ENCODE results near the gene ZNF627. TPM values are rescaled to one million over a fixed set of nuclear protein-coding genes. Genes with fewer than 3 reads are reported as not detected.
"Not testable (repeated sequence)": the region's sequence is repeated elsewhere in the genome, so short reads cannot be mapped to it uniquely, and the experiment has no call there.

The ZNF627 gene
- total RNA-seq = 1 to 10 TPM; 5.3 to 5.4 TPM

DNA sequence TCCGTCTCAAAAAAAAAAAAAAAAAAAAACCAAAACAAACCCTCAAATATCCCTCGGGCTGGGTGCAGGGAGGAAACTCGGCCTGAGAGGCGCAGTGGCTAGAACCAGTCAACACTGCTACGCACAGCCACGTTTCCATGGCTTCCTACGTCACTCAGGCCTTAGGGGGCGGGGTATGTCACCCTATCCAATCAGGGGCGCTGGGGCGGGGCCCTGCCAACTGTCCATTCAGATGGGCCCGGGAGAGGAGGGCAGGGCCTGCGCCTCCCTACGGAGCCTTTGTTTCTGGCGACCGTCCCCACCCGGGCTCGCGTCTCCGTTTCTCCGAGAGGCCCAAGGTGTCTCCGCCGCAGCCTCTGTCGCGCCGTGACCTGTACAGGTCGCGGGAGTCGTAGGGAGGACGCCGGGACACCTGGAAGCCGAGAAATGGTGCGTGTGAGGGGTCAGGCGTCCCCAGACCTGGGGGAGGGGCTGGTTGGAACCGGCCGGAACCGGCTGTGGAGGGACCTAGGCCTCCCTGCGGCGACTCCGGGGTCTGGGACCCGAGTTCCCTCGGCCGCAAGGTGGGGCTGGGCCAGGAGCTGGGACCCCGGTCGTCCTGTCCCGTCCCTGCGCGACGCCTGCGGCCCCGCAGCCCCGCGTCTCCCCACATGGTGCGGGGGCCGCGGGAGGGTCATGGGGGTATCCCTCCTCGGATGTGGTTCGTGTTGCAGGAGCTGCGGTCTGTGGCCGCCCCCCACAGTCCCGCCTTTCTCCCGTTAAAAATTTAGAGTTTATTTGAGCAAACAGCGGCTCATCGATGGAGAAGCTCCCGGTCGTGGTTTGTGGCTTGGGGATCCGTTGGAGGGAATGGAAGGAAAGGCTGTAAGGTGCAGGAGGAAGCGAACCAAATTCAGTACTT, at the start of gene ZNF627:
TSS of gene ZNF627 (plus strand) at position 282 of the 901 bp plus-strand sequence. CDS start at position 427, 145 bp downstream.
- CTCF ChIA-PET = interaction anchor here (0.5 to 1.8 kb wide), 5 partner anchors 21 to 502 kb away, joined by 3 to 5 read pairs (median 3); no protein-coding TSS in a partner anchor

DNA sequence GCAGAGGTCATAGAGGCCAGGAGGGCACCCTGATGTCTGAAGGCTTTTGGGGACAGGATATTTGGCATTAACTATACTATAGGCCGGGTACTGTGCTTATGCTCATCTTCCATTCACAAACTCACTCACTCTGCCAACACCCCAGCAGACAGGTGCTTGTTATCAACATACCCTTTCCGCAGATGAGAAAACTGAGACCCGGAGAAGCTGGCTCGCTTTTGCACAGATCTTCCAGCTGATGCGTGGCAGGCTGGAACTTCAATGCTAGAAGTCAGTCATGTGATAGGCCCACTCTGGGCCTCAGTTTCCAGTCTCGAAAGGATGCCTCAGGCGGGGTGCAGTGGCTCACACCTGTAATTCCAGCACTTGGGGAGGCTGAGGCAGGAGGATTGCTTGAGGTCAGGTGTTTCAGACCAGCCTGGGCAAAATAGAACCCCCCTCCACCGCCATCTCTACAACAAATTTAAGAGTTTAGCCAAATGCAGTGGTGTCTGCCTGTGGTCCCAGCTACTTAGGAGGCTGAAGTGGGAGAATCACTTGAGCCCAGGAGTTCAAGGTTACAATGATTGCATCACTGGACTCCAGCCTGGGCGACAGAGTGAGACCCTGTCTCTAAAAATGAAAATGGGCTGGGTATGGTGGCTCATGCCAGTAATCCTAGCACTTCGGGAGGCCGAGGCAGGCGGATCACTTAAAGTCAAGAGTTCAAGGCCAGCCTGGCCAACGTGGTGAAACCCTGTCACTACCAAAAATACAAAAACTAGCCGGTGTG, 49.2 kb upstream of the ZNF627 start:
- CTCF ChIA-PET = interaction anchor here (1.1 kb wide), 1 partner anchor 12 kb away, joined by 4 read pairs; no protein-coding TSS in a partner anchor
- POLR2A ChIA-PET = no interaction called here

More for the DNA sequence above, at the start of gene ZNF627:
- POLR2A ChIA-PET = interaction anchor here (0.6 to 1.1 kb wide), 9 partner anchors 16 to 699 kb away, joined by 3 to 11 read pairs (median 5); partner anchors contain the start of gene ELOF1

DNA sequence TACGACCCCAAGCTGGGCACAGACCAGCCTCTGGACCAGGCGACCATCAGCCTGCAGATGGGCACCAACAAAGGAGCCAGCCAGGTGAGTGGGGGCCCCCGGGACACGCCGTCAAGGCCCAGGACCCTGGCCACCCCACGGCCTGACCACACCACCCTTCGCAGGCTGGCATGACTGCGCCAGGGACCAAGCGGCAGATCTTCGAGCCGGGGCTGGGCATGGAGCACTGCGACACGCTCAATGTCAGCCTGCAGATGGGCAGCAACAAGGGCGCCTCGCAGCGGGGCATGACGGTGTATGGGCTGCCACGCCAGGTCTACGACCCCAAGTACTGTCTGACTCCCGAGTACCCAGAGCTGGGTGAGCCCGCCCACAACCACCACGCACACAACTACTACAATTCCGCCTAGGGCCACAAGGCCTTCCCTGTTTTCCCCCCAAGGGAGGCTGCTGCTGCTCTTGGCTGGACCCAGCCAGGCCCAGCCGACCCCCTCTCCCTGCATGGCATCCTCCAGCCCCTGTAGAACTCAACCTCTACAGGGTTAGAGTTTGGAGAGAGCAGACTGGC, 47.8 kb upstream of the ZNF627 start:
- CTCF ChIA-PET = no interaction called here
- POLR2A ChIA-PET = no interaction called here

DNA sequence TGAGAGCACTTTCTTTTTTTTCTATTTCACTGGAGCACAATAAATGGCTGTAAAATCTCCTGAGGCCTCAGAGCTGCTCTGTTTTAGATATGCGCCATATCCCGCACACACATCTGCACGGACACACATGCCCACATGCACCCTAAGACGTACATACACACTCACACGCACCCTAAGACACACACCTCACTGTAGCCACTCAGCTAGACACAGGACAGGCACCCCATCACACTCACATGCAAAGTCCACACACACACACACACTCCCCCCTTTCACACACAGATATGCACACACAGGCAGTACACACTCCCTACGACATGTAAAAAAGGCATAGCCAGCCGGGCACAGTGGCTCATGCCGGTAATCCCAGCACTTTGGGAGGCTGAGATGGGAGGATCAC, 47.0 kb upstream of the ZNF627 start:
- ChIA-PET CTCF (no interaction called here), POLR2A (no interaction called here)

DNA sequence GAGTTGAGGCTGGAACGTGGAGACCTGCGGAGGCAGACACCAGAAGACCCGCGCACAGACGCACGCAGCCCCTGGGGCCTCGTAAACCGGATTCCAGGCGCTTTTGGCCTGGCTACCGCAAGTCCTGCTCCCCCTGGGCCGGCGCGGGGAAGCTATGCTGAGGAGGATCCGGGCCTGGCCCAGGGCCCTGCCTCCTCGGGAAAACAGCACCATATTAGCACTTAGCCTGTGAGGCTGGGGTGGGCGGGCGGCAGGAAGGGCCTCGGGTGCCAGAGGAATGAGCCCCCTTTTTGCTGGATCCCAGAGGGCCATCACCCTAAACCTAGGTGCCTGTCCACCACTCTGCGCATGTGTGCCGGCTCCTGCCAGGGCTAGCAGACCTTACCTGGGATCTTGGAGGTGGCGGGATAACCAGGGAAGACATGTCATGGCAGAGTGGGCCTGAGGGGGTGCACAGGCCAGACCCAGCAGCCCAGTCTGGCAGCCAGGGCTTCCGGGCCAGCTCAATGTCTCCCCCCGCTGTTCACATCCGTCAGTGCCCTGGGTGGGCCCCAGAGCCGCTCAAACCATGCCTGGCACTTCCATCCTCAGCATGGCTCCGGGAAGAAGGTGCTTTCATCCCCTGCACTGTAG, 45.6 kb upstream of the ZNF627 start:
- ChIA-PET CTCF (interaction anchor here (2.0 kb wide), 1 partner anchor 15 kb away, joined by 11 read pairs; no protein-coding TSS in a partner anchor), POLR2A (no interaction called here)

DNA sequence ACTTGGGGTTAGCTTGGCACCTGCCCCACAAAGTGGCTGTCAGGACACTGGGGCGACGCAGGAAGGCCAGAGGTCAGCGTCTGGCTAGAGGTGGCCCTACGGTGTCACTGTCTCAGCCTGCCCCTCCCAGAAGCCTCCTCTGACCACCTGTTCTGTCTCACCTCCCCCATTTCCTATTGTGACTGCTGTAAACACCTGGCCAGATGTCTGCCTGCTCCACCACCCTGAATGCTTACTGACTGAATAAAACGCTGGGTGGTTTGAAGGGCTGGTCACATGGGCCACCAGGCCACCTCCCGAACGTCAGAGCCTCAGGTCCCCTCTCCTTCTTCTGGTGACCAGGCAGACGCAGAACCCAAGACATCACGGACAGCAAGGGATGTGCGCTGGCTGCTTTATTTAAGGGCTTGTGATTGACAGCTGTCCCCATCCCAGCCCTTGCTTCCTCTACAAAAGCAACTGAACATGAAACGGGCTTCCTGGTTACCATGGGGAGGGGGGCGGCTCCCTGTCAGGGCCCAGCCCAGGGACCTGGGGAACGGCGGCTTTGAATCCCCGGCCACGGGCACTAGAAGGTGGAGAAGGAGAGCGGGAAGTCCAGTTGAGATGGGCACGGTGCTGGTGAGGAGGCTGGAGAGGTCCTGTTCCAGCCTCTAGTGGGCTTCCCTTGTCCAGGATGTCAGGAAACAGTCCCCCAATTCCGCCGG, 44.5 kb upstream of the ZNF627 start:
- POLR2A ChIA-PET = no interaction called here
- CTCF ChIA-PET = interaction anchor here (2.0 kb wide), 1 partner anchor 16 kb away, joined by 11 read pairs; no protein-coding TSS in a partner anchor

DNA sequence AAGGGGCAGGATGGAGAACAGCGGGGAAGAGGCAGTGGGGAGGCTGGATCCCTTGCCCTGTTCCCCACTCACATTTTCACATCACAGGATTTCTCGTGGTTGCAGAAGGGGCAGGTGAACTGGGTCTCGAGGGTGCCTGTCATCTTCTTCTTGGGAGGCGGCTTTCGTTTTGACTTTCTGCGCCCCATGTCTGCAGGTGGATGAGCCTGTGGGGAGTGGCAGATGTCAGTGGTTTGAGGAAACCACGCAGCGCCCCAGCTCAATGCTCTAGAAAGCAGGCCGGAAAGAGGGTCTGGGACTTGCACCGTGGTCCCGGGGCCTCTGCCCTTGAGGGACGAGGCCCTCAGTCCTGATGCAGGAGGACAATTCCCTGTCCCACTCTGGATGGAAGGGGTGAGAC, 43.1 kb upstream of the ZNF627 start:
- CTCF ChIA-PET = interaction anchor here (1.0 to 1.5 kb wide), 2 partner anchors 18 to 72 kb away, joined by 3 to 6 read pairs; no protein-coding TSS in a partner anchor
- POLR2A ChIA-PET = no interaction called here

DNA sequence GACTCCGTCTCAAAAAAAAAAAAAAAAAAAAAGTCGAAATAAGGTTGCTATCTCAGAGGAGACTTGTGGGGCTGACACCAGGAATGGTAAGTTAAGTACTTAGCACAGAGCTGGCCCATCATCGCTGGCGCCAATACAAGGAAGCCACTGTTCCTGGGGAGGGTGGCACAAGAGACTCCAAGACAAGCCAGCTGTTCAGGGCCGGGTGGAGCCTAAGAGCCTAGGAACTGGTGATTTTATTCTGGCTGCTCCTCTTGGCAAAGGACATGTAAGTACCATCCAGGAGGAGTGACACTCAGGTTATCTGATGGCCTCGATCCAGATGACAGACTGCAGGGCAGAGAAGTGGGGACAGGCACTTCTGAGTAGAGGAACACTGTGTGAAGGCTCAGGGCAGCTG, 42.0 kb upstream of the ZNF627 start:
- ChIA-PET CTCF (interaction anchor here (0.6 to 1.5 kb wide), 4 partner anchors 19 to 73 kb away, joined by 3 to 6 read pairs (median 3); no protein-coding TSS in a partner anchor), POLR2A (no interaction called here)

DNA sequence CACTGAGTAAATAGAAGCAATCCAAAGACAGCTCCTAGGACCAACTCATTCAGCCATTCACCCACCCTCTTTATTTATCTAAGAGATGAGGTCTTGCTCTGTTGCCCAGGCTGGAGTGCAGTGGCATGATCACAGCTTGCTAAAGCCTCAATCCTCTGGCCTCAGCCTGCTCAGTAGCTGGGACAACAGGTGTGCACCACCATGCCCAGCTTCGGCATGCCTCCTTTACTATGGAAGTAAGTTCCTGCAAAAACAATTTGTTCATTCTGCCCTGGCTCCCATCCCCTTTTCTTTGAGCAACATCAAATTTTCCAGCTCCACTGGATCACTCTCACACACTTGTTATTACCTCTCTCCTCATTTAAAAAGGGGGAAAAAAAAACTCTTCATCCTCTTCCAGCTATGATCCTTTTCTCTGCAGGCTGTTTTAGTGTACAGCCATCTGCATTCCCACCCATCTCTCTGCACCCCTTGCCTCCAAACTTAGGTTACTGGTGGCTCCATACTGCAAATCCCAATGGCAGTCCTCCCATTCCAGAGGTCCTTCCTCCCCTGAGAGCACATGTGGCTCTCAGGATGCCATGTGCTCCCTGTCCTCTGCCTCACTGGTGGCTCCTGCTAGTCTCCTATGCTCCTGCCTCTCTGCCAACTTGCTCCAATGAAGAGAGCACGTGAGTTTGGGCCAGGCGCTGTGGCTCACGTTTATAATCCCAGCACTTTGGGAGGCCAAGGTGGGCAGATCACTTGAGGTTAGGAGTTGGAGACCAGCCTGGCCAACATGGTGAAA, 40.5 kb upstream of the ZNF627 start:
- POLR2A ChIA-PET = interaction anchor here (0.7 kb wide), 1 partner anchor 457 kb away, joined by 3 read pairs; no protein-coding TSS in a partner anchor
- CTCF ChIA-PET = interaction anchor here (0.6 to 1.6 kb wide), 3 partner anchors 23 to 36 kb away, joined by 3 to 4 read pairs (median 4); no protein-coding TSS in a partner anchor

DNA sequence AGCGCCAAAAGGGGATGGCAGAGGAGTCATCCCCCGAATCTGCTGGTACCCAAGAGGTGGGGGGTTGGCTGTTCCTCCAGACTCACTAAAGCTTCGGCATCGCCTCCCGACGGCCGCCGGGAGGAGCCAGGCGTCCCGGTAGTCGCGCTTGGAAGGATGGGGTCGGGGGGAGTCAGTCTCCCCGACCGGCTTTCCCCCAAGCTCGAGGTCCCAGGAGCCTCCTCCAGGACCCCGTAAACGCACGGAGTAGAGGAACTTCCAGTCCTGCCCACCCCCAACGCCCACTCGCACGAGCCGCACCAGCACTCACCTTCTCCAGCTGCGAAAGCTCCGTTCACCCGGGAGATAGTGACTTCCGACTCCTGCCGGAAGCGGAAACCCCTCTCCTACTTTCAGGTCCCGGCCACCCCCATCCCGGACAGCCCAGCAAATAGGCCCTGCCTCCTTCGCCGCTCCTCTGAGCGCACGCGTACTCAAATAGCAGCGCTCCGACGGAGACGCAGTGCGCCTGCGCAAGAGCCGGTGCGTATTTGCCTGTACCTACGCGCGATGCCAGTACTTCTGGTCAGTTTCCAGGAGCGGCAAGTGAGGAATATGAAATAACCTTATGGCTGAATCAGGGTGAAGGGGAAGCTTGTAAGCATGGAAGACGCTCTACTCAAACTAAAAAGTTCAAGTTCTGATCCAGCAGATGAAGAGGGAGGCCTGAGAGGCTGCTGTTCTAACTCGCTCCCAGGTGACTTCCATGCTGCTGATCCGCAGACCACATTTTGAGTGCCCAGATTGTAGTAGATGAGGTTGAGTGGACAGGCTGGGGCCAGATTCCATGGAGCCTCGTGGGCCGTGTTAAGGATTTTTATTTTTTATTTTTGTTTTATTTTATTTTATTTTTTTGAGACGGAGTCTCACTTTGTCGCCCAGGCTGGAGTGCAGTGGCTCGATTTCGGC, 38.1 kb upstream of the ZNF627 start, which contains the start of gene ELOF1:
TSS of gene ELOF1 (minus strand) at position 350 of the 948 bp plus-strand sequence. CDS start 4,883 bp downstream, outside the sequence.
- CTCF ChIA-PET = interaction anchor here (0.6 to 3.2 kb wide), 13 partner anchors 18 to 76 kb away, joined by 3 to 18 read pairs (median 3); partner anchors contain the start of gene ECSIT
- POLR2A ChIA-PET = interaction anchor here (0.5 to 2.2 kb wide), 10 partner anchors 14 to 610 kb away, joined by 3 to 12 read pairs (median 4); partner anchors contain the start of genes ECSIT, SPC24 and ZNF627

DNA sequence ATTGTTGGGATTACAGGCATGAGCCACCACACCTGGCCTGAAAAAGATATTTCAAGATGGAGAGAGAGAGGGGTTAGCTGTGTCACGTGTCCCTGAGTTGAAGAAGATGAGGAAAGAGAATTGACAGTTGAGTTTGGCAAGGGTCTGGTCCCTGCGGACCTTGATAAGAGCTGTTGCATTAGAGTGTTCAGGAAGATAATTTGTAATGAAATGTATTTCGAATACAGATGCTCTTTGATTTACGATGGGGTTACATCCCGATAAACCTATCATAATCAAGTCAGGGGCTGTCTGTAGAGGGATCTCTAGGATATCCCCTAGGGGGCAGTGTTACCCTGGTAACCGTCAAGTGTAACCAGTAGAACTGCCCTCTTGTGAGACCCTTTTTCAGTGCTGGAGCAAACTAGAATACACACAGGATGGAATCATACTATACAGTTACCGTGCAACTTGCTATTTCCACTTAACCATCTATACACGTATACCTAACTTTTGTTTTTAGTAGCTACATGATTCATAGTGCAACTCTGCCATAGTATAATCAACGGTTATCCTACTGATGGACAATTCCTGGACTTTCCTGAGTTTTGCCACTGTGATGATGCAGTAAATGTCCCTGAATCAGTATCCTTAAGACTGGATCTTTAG, 36.8 kb upstream of the ZNF627 start:
- CTCF ChIA-PET = interaction anchor here (0.8 to 3.2 kb wide), 13 partner anchors 14 to 767 kb away, joined by 3 to 18 read pairs (median 4); partner anchors contain the start of genes CNN1 and ZNF627
- POLR2A ChIA-PET = interaction anchor here (0.7 to 0.8 kb wide), 2 partner anchors 18 to 612 kb away, joined by 3 to 12 read pairs; no protein-coding TSS in a partner anchor

DNA sequence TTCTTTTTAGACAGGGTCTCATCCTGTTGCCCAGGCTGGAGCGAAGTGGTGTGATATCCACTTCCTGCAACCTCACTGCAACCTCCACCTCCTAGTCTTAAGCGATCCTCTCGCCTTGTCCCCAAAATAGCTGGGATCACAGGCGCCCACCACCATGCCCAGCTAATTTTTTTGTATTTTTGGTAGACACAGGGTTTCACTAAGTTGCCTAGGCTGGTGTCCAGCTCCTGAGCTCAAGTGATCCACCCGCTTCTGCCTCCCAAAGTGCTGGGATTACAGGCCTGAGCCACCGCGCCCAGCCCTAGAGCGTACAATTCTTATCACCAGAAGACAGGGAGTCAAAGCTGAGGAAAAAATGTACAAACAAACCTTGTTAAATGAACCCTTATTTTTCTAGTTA, 33.8 kb upstream of the ZNF627 start:
- POLR2A ChIA-PET = no interaction called here
- CTCF ChIA-PET = interaction anchor here (0.9 to 1.5 kb wide), 2 partner anchors 28 to 68 kb away, joined by 3 to 4 read pairs; no protein-coding TSS in a partner anchor

DNA sequence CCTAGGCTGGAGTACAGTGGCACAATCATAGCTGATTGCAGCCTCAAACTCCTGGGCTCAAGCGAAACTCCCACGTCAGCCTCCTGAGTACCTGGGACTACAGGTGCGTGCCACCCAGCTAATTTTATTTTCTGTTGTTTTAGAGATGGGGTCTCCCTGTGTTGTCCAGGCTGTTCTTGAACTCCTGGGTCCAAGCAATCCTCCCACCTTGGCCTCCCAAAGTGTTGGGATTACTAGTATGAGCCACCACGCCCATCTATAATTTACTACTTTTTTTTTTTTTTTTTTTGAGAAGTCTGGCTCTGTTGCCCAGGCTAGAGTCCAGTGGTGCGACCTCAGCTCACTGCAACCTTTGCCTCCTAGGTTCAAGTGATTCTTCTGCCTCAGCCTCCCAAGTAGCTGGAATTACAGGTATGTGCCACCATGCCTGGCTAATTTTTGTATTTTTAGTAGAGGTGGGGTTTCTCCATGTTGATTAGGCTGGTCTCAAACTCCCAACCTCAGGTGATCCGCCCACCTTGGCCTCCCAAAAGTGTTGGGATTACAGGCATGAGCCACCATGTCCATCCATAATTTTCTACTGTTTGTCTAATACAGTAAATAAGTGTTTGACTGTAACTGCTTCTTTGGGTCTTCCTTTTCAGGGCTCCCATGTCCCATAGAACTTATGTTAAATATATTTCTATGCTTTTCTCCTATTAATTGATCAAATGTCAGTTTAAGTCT, 33.0 kb upstream of the ZNF627 start:
- POLR2A ChIA-PET = not testable (repeated sequence)
- CTCF ChIA-PET = interaction anchor here (0.9 to 1.5 kb wide), 2 partner anchors 28 to 69 kb away, joined by 3 to 4 read pairs; no protein-coding TSS in a partner anchor

DNA sequence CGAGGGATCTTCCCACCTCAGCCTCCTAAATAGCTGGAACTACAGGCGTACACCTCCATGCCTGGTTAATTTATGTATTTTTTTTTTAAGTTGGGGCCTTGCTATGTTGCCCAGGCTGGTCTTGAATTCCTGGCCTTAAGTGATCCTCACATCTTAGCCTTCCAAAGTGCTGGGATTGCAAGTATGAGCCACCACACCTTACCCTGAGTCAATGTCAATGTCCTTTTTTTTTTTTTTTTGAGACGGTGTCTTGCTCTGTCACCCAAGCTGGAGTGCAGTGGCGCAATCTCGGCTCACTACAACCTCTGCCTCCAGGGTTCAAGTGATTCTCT, 31.7 kb upstream of the ZNF627 start:
- CTCF ChIA-PET, POLR2A ChIA-PET: not testable (repeated sequence)

DNA sequence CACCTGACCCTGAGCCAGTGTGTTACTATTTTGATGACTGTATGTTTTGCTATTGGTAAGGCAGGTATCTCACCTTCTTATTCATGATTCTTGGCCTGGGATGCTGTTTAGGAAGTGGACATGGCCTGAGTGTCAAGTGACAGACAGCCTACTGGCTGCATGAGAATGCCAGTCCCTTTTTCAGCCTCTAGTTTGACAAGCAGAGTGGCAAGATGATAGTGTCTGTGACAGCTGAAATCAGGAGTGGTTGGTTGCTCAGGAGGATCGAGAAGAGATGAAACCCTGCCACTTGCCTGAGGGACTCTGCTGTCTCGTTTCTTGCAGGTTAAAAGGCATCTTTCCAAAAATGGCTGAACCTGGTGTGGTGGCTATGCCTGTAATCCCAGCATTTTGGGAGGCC, 31.1 kb upstream of the ZNF627 start:
- POLR2A ChIA-PET = no interaction called here

More for the DNA sequence above, 31.1 kb upstream of the ZNF627 start:
- CTCF ChIA-PET = interaction anchor here (0.7 kb wide), 1 partner anchor 10 kb away, joined by 3 read pairs; no protein-coding TSS in a partner anchor

All from activated CD8-positive, alpha-beta memory T cell treated with anti-CD3 and anti-CD28 coated beads for 36 hours (primary cell).